Upper lobe of right lung (tissue), 1 donor: ENCODE measurements around the gene DOK7. TPM values are rescaled to one million over a fixed set of nuclear protein-coding genes. Genes with fewer than 3 reads are reported as not detected.

ENCODE experiments used
- ATAC-seq: fragments of 200-7000 bp; cut with Tn5 transposase; one replicate; pipeline ENCODE4 v1.9.1; 2020; ENCODE audit warnings: mild to moderate bottlenecking, moderate library complexity
- DNase-seq: peaks from one replicate; pipeline ENCODE4 v3.0.0-alpha.2; 2020
- H3K27ac ChIP-seq: fragments of 200-600 bp; one replicate; pipeline ENCODE4 v1.8.0; 2022
- H3K27me3 ChIP-seq: fragments of 200-600 bp; one replicate; pipeline ENCODE4 v1.8.0; 2022; ENCODE audit warnings: mild to moderate bottlenecking
- H3K36me3 ChIP-seq: fragments of 200-600 bp; one replicate; pipeline ENCODE4 v1.8.0; 2022
- H3K4me1 ChIP-seq: fragments of 200-600 bp; one replicate; pipeline ENCODE4 v1.8.0; 2022
- H3K4me3 ChIP-seq: fragments of 200-600 bp; one replicate; pipeline ENCODE4 v1.8.0; 2022; ENCODE audit warnings: mild to moderate bottlenecking
- H3K9me3 ChIP-seq: fragments of 200-600 bp; one replicate; pipeline ENCODE4 v1.8.0; 2022
- intact Hi-C: fragments of 100-400 bp; cut with DNase I; formaldehyde crosslinking; loops from one replicate; pipeline ENCODE4 v1.11.0; 2022
- total RNA-seq: library from RNA; stranded (reverse); fragmentation: NEBNext Ultra II Directional; extraction: Animal tissue kit (Norgen Biotek cat#: 25700); gene quantifications from one replicate; pipeline ENCODE4 v1.2.1, GENCODE V29; 2021
- TF ChIP-seq, protein P1 (sequence below): fragments of 200-600 bp; IDR thresholded peaks from one replicate; pipeline ENCODE4 v1.8.0; 2022; ENCODE audit warnings: antibody characterized with exemption
- donor health status: DM: no; HTN: yes; CAD: no; lungs with severe emphysema.

DOK7 gene
- total RNA-seq, 1 donor from 2014 or later: 3.6 TPM

DNA sequence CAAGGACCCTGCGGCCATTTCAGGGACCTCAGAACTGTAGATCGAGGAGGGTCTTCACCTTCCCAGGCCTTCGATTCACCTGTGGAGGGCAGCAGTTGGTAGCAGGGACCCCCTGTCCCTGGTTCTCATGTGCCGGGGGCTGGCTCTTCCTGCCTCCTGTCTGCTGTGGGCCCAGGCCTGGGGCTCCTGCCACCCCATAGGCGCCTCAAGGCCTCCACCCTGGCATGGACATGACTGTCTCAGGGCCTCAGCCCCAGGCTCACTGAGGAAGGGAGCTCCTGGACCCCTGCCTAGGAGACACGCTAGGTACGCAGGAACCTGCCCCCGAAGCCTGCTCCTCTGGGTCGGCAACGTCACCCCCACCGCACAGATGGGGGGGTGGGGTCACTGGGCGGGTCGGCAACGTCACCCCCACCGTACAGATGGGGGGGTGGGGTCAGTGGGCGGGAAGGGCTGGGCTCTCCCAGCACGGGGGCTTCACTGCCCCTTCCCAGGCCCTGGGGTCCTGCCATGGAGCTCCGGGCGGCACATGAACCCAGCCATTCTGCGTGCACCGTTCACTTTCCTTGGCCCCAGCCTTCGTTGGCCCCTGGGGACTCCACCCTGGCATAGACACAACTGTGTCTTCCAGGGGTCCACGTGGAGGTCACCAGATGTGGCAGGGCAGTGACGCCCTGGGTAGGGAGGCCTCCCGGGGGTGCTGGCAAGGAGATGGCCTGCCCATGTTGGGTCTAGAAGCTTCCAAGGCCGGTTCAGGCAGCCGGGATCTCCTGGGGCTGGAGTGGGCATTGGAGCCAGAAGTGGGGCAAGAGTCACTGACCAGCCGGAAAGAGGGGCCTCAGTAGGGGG is 24.9 kb upstream of the DOK7 start:
- ATAC-seq: no peak
- H3K36me3 ChIP-seq: no peaks in the 10 kb centered on the region
- no peaks in the 10 kb centered on the region for H3K9me3 ChIP-seq
- H3K27me3 ChIP-seq: no peaks in the 10 kb centered on the region
- TF ChIP-seq, protein P1, sequence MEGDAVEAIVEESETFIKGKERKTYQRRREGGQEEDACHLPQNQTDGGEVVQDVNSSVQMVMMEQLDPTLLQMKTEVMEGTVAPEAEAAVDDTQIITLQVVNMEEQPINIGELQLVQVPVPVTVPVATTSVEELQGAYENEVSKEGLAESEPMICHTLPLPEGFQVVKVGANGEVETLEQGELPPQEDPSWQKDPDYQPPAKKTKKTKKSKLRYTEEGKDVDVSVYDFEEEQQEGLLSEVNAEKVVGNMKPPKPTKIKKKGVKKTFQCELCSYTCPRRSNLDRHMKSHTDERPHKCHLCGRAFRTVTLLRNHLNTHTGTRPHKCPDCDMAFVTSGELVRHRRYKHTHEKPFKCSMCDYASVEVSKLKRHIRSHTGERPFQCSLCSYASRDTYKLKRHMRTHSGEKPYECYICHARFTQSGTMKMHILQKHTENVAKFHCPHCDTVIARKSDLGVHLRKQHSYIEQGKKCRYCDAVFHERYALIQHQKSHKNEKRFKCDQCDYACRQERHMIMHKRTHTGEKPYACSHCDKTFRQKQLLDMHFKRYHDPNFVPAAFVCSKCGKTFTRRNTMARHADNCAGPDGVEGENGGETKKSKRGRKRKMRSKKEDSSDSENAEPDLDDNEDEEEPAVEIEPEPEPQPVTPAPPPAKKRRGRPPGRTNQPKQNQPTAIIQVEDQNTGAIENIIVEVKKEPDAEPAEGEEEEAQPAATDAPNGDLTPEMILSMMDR: no peak
- DNase-seq: no peak
- H3K27ac ChIP-seq: no peak overlapping the region
- H3K4me3 ChIP-seq: no peak overlapping the region
- H3K4me1 ChIP-seq: peaks cover 2% of the 10 kb centered on the region
- intact Hi-C loops: loop anchor here (10.0 kb wide), 1 partner anchor 243 kb away; no protein-coding TSS in a partner anchor

DNA sequence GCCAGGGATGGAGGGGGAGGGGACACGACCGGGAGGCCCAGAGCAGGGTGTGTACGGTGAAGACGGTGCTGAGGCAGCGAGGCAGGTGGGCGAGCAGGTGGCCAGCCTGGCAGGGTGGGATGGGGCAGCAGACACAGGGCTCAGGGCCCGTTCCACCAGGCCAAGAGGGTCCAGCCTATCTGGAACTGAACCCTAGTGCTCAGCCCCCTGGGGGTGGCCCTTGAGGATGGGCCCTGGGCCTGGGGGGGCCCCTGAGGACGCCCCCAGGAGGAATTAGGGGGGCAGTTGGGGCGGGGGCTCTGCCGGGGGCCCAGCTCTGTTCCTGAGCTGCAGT is 24.3 kb upstream of the DOK7 start:
- H3K36me3 ChIP-seq: no peaks in the 10 kb centered on the region
- H3K27me3 ChIP-seq: no peaks in the 10 kb centered on the region
- no peak for DNase-seq
- peaks cover 6% of the 10 kb centered on the region for H3K4me1 ChIP-seq
- intact Hi-C loops: loop anchor here (10.0 kb wide), 1 partner anchor 244 kb away; no protein-coding TSS in a partner anchor
- H3K4me3 ChIP-seq: no peak overlapping the region
- no peak overlapping the region for H3K27ac ChIP-seq
- H3K9me3 ChIP-seq: no peaks in the 10 kb centered on the region
- TF ChIP-seq, protein P1: no peak
- no peak for ATAC-seq

DNA sequence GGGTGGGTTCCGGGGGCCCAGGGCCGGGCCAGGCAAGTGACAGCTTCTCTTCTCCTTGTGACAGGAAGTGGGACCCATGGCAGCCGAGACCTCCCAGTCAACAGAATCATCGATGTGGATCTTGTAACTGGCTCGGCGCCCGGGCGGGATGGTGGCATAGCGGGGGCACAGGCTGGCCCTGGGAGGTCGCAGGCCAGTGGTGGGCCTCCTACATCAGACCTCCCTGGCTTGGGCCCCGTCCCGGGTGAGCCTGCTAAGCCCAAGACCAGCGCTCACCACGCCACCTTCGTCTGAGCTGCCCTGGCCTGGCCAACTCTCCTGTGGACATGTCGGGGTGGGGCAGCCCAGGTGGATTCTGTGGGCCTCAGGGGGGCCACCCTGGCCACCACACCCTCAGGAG is 23.7 kb upstream of the DOK7 start:
- Histone ChIP-seq H3K27ac (no peak overlapping the region), H3K9me3 (no peaks in the 10 kb centered on the region), H3K27me3 (no peaks in the 10 kb centered on the region), H3K36me3 (no peaks in the 10 kb centered on the region), H3K4me3 (no peak overlapping the region), H3K4me1 (peaks cover 6% of the 10 kb centered on the region)
- ATAC-seq: no peak
- TF ChIP-seq, protein P1: no peak
- intact Hi-C loops: loop anchor here (10.0 kb wide), 1 partner anchor 245 kb away; no protein-coding TSS in a partner anchor
- DNase-seq: no peak

DNA sequence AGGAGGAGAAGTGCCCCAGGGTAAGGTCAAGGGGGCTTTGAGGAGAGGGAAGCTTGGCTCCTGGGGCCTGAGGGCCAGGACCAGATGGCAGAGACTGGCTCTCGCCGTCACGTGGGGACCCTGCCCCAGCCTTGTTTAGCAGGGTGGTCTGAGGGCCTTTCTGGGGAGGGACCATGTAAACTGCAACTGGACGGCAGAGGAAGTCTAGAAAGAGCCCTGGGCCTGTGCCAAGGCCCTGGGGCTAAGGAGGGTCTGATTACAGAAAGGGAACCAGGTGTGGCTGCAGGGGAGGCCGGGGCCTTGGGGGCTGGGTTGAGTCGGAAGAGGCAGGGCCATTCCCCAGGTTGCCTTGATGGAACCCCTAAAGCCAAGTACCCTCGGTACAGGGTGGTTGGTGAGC is 23.1 kb upstream of the DOK7 start:
- Histone ChIP-seq H3K4me3 (no peak overlapping the region), H3K9me3 (no peaks in the 10 kb centered on the region), H3K27ac (no peak overlapping the region), H3K36me3 (no peaks in the 10 kb centered on the region), H3K4me1 (peaks cover 6% of the 10 kb centered on the region), H3K27me3 (no peaks in the 10 kb centered on the region)
- TF ChIP-seq, protein P1: no peak
- intact Hi-C loops: loop anchor here (5.0 kb wide), 1 partner anchor 93 kb away; no protein-coding TSS in a partner anchor
- DNase-seq (no peak), ATAC-seq (no peak)

DNA sequence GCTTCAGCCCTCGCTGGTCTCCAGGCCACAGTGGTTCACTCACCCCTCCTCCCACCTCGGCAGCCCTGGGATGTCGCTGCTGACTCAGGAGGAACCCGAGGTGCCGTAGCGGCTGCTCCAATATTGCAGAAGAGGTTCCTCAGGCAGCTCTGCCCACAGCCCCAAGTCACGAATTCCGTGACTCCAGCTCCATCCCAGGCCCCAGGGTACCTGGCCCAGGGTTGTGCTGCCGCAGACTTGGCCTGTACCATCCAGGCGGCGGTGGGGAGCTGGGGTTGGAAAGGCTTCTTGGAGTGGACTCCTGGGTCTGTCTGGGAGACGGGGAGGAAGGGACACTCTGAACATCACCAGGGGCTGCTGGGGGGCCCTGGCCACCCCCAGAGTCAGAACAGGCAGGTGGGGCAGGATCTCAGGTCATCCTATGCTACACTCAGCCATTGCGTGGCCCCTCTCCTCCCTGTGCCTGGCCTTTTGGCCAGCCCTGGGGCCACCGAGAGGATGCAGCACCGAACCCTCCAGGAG is 22.1 kb upstream of the DOK7 start:
- intact Hi-C loops: loop anchor here (5.0 kb wide), 1 partner anchor 94 kb away; no protein-coding TSS in a partner anchor
- DNase-seq (no peak), ATAC-seq (no peak)

More for the DNA sequence above, 22.1 kb upstream of the DOK7 start:
- Histone ChIP-seq H3K36me3 (no peaks in the 10 kb centered on the region), H3K4me3 (no peak overlapping the region), H3K27ac (no peak overlapping the region), H3K9me3 (no peaks in the 10 kb centered on the region), H3K4me1 (peaks cover 6% of the 10 kb centered on the region), H3K27me3 (no peaks in the 10 kb centered on the region)
- TF ChIP-seq, protein P1: no peak
